Gastrocnemius medialis (tissue), 4 donors: ENCODE data around the gene RALGAPA1. TPM values are rescaled to one million over a fixed set of nuclear protein-coding genes. Genes with fewer than 3 reads are reported as not detected.

Experiments used
- ATAC-seq, 2 donors: fragments of 150-250 bp; one replicate each; pipeline ENCODE4 v1.9.1; 2016
- DNase-seq, 2 donors: peaks; one replicate each; pipeline ENCODE4 v3.0.0-alpha.2; 2019
- H3K27ac ChIP-seq, 4 donors: fragments of 200-600 bp; sonication (generic); 1 replicate in 1 of 4; 2 replicates in 3 of 4; pipeline ENCODE4 v1.5.1; 2016 to 2018; ENCODE audit warnings: mild to moderate bottlenecking in 2 of 4, moderate library complexity in 1 of 4
- H3K27me3 ChIP-seq, 3 donors: fragments of 200-600 bp; sonication (generic) in 2 of 3; 1 replicate in 1 of 3; 2 replicates in 2 of 3; pipeline versions ENCODE4 v1.5.1 to v1.6.0; 2016 to 2019; ENCODE audit warnings: mild to moderate bottlenecking in 1 of 3, moderate library complexity in 1 of 3
- H3K36me3 ChIP-seq, 2 donors: fragments of 200-600 bp; sonication (generic) in 1 of 2; one replicate each; pipeline ENCODE4 v1.5.1; 2017 to 2018
- H3K4me1 ChIP-seq, 2 donors: fragments of 200-600 bp; sonication (generic) in 1 of 2; one replicate each; pipeline ENCODE4 v1.5.1; 2016 to 2017; ENCODE audit warnings: mild to moderate bottlenecking in 2 of 2
- H3K4me3 ChIP-seq, 4 donors: fragments of 200-600 bp; sonication (generic) in 3 of 4; 1 replicate in 1 of 4; 2 replicates in 3 of 4; pipeline ENCODE4 v1.5.1; 2016 to 2019; ENCODE audit warnings: mild to moderate bottlenecking in 2 of 4
- H3K9me3 ChIP-seq, 3 donors: fragments of 200-600 bp; sonication (generic) in 2 of 3; 1 replicate in 1 of 3; 2 replicates in 2 of 3; pipeline ENCODE4 v1.5.1; 2016 to 2019
- CTCF ChIP-seq, 5 experiments: fragments of 450-650 bp in 3 of 5; fragments of 200-600 bp in 2 of 5; sonication (generic) in 2 of 5; IDR thresholded peaks in 4 of 5; conservative IDR thresholded peaks in 1 of 5; 1 replicate in 4 of 5; 2 replicates in 1 of 5; pipeline ENCODE4 v1.5.1; 2016 to 2019; ENCODE audit warnings: antibody characterized with exemption in 5 of 5, mild to moderate bottlenecking in 3 of 5, moderate library complexity in 3 of 5
- POLR2A ChIP-seq, 2 donors: fragments of 450-650 bp; IDR thresholded peaks; one replicate each; pipeline ENCODE4 v1.6.1; 2017; ENCODE audit warnings: antibody characterized with exemption in 2 of 2, mild to moderate bottlenecking in 2 of 2, moderate library complexity in 2 of 2
- in situ Hi-C, 4 donors: fragments of 200-750 bp; cut with MboI; loops; one replicate each; pipeline versions ENCODE4 v1.15.0 to v1.8.0; 2017; ENCODE audit warnings: low sequenced_read_pairs in 4 of 4
- intact Hi-C: fragments of 100-400 bp; cut with DNase I; formaldehyde crosslinking; loops from one replicate; pipeline ENCODE4 v1.15.1; 2023; ENCODE audit warnings: low total_unique reads
- total RNA-seq, 4 donors: library from RNA; depleted of rRNA; stranded (reverse); fragments of >200 nt; gene quantifications; one replicate each; pipeline versions ENCODE4 v1.1.0 to v1.2.3, GENCODE V29; 2016

The RALGAPA1 gene
- total RNA-seq, 4 donors from 2014 or later, result 26.0 to 55.9 (median 30.2) TPM

- intact Hi-C loops, result no loop called here
- ATAC-seq, result no peak
- in situ Hi-C loops, result no loop called here
Observed at GRCh38 chr14:35708062-35708461, 101.0 kb downstream of the RALGAPA1 start.

GRCh38 chr14:35705636-35706035, 103.5 kb downstream of the RALGAPA1 start:
- Histone ChIP-seq H3K27ac (no peak overlapping the region), H3K36me3 (peaks cover 0 to 16% of the 10 kb centered on the region in 2 donors), H3K27me3 (no peaks in the 10 kb centered on the region), H3K4me1 (no peaks in the 10 kb centered on the region), H3K9me3 (no peaks in the 10 kb centered on the region), H3K4me3 (no peak overlapping the region)
- in situ Hi-C loops (no loop called here), intact Hi-C loops (no loop called here)
- TF ChIP-seq CTCF (IDR thresholded peaks at IDR 0.05 in 4 of 5, conservative IDR thresholded peaks at IDR 0.05 in 1 of 5) (no peak), POLR2A (IDR thresholded peaks at IDR 0.05) (no peak)
- DNase-seq (no peak), ATAC-seq (no peak)

More at GRCh38 chr14:35708062-35708461, 101.0 kb downstream of the RALGAPA1 start:
- no peaks in the 10 kb centered on the region for H3K4me1 ChIP-seq
- no peaks in the 10 kb centered on the region for H3K27me3 ChIP-seq
- no peak for DNase-seq
- H3K9me3 ChIP-seq, result no peaks in the 10 kb centered on the region
- peaks cover 0 to 24% of the 10 kb centered on the region in 2 donors for H3K36me3 ChIP-seq
- H3K4me3 ChIP-seq, result no peak overlapping the region
- H3K27ac ChIP-seq, result no peak overlapping the region
- no peak for TF ChIP-seq POLR2A (IDR thresholded peaks at IDR 0.05)
- TF ChIP-seq CTCF (IDR thresholded peaks at IDR 0.05 in 4 of 5, conservative IDR thresholded peaks at IDR 0.05 in 1 of 5), result no peak

GRCh38 chr14:35704793-35705493, 104.2 kb downstream of the RALGAPA1 start:
- intact Hi-C loops, result no loop called here
- no peaks in the 10 kb centered on the region for H3K9me3 ChIP-seq
- no peak overlapping the region for H3K27ac ChIP-seq
- H3K36me3 ChIP-seq, result peaks cover 0 to 12% of the 10 kb centered on the region in 2 donors
- ATAC-seq, result no peak
- in situ Hi-C loops, result no loop called here
- H3K27me3 ChIP-seq, result no peaks in the 10 kb centered on the region
- no peak for DNase-seq
- no peak for TF ChIP-seq POLR2A (IDR thresholded peaks at IDR 0.05)
- TF ChIP-seq CTCF (IDR thresholded peaks at IDR 0.05 in 4 of 5, conservative IDR thresholded peaks at IDR 0.05 in 1 of 5), result no peak
- no peak overlapping the region for H3K4me3 ChIP-seq
- H3K4me1 ChIP-seq, result no peaks in the 10 kb centered on the region

GRCh38 chr14:35701531-35701930, 107.6 kb downstream of the RALGAPA1 start:
- no peak for ATAC-seq
- no peaks in the 10 kb centered on the region for H3K4me1 ChIP-seq

More at GRCh38 chr14:35701531-35701930, 107.6 kb downstream of the RALGAPA1 start:
- DNase-seq, result no peak
- intact Hi-C loops, result no loop called here
- H3K27me3 ChIP-seq, result no peaks in the 10 kb centered on the region
- TF ChIP-seq CTCF (IDR thresholded peaks at IDR 0.05 in 4 of 5, conservative IDR thresholded peaks at IDR 0.05 in 1 of 5) (no peak), POLR2A (IDR thresholded peaks at IDR 0.05) (no peak)
- H3K36me3 ChIP-seq, result peaks cover 0 to under 1% of the 10 kb centered on the region in 2 donors
- in situ Hi-C loops, result no loop called here
- H3K27ac ChIP-seq, result no peak overlapping the region
- H3K4me3 ChIP-seq, result no peak overlapping the region
- no peaks in the 10 kb centered on the region for H3K9me3 ChIP-seq
